HG03342 (cell line): Measurements from ENCODE around the gene CENATAC.
"Not testable (repeated sequence)": the region's sequence is repeated elsewhere in the genome, so short reads cannot be mapped to it uniquely, and the experiment has no call there.

Experiments
- ATAC-seq: cut with Tn5 transposase; IDR thresholded peaks from one replicate; pipeline ENCODE4 v1.9.1; 2021; ENCODE audit warnings: mild to moderate bottlenecking, moderate library complexity; ENCODE audit not compliant: unreplicated experiment

Gene CENATAC

DNA sequence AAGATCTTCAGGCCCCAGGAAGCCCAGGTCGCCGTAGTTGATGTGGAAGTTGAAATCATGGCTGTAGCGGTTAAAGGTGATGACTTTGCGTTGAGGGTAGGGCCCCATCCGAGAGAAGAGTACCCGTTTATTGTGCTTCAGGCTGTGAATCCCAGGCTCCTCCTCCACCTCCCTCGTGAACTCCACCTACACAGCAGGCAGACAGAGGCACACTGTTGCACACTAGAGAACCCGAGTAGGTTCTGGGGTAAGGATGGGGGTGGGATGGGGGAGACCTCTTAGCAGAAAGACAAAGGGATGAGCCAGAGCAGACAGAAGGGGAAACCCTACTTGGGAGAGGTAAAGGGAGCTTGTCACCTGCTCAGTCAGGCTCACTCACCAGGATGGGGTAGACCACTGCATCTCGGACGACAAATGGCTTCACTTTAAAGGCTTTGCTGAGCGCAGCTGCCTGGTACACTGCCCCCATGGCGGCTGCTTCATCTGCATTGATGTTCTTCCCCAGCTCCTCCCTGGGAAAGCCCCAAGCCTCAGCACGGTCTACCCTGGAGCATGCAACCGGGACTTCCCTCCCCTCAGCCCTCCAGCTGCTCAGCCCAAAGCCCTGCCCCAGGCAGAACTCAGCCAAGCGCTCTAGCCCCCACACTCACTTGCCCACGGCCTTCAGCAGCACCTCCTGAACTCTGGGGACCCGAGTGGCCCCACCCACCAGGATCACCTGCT, 53.7 kb downstream of the CENATAC start:
- ATAC-seq: peak; percentile 48

DNA sequence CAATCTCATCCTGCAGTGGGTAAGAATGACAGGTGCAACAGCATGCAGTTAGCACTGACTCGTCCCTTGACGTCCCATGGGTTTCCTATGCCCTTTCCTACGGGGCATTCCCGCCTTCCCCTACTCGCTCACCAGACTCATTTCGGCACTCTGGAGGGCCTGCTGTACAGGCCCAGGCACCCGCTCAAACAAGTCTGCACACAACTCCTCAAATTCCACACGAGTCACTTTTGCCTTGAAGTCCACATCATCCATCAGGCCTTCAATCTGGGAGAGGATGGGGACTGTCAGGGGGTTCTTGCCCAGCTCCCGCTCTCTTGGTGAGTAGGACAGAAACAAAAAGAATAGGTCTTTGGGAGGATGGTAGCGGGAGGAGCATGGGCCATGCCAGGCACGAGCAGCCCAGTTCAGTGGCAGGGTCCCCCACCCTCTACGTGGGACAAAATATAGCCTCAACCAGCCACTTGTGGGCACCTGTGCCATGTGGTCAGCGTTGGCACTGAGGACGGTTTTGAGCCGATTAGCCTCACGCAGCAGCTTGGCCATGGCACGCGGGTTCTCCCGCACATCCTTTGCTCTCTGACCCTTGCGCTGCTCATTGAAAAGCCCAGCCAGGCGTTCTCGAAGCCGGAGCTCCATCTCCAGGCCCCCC, 54.4 kb downstream of the CENATAC start:
- ATAC-seq: no peak

DNA sequence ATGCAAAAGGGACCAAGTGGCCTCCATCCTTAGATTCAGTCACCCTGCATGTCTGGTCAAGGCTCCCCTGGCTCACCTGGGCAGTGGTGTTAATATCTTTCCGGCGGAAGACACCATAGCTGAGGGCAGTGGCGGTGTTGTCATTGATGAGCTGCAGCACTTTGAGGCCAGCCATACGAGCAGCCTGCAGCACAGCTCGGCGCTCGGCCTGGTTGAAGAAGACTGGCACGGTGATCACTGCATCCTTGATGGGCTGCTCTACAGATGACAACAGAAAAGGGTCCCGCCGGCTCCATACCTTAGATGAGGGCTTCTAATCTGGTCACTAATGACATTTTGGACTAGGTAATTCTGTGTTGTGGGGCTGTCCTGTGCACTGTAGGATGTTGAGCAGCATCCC, 56.5 kb downstream of the CENATAC start:
- no peak for ATAC-seq

DNA sequence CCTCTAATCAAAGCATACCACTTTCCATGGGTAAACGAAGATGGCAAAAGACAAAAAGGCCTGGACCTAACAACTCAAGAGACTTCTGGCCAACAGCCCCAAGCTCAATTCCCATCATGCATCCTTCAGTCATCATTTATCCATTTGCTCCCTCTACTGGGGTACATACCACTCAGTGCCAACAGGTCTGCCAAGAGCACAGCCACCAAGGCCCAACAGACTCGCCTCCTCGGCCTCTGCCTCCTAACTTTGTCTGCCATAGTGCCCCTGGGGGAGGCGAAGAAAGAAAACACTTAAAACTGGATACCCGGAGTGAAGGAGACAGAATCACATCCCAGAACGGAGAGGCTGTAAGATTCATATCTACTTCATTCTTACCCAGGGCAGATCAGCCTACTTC, 58.0 kb downstream of the CENATAC start:
- no peak for ATAC-seq

DNA sequence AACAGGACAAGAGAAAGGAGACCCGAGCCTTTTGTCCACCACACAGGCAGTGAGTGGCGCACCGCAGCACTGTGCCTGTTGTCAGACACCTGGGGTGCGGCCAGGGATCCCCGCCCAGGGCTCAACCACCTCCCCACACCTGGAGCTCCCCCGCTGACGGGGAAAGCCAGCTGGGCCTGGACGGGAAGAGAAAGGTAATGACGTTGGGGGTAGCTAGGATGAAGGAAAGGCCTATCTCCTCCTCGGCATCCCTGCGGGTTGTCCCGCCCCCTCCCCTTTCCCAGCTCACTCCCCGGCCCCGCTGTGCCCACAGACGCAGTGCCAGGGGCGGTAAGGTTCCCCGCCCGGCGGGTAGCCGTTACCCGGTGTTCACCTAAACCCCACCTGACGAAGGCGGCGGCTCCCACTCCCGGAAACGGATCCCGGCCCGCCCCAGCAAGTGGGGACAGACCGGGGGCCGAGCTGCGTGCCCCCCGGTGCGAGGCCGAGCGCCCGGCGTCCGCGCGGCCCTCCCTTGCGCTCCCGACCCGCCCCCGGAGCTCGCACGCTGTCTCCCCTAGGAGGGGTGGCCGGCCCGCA, 58.6 kb downstream of the CENATAC start:
- peak; percentile 6 for ATAC-seq

DNA sequence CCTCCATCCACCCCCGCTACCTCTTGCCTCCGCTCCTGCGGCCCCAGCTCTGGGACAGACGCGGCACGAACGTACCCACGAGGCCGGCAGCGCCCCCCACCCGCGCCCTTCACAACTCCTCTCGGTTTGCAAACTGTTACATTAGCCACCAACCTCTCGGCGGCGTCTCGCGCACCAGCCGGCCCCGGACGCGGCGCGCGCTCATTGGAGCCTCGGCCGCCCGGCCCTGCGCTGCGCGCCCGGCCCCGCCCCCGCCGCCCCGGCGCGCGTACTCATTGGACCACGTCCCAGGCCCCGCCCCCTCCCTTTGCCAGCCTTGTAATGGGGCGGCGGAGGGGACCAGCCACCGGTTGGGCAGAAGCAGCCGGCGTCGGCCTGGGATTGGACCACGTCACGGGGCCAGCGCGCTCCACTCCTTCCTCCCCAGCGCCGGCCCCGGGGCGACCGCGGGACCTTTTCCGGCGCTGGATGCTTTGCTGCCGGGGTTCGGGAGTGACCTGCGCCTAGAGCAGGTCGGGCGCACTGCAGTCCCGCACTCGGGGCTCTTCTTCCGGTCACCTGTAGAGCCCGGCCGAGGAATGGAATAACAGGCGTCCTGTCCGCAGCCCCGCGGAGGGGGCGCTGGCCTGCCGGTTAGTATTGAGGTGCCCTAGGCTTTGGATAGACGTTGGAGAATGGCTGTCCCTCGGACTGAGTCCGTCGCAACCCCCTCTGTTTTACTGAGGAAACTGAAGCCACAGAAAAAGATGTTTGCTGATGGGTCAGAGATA, 59.2 kb downstream of the CENATAC start, which contains the start of gene HYOU1:
Gene HYOU1, minus strand, starts transcription at position 206 of the 770 bp plus-strand sequence. CDS start 1,045 bp downstream, outside the sequence.
- peak; percentile 90 for ATAC-seq

DNA sequence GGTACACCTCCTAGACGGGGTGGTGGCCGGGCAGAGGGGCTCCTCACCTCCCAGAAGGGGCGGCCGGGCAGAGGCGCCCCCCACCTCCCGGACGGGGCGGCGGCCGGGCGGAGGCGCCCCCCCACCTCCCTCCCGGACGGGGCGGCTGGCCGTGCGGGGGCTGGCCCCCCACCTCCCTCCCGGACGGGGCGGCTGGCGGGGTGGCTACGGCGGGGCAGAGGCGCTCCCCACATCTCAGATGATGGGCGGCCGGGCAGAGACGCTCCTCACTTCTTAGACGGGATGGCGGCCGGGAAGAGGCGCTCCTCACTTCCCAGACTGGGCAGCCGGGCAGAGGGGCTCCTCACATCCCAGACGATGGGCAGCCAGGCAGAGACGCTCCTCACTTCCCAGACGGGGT, 61.2 kb downstream of the CENATAC start:
- ATAC-seq: not testable (repeated sequence)

DNA sequence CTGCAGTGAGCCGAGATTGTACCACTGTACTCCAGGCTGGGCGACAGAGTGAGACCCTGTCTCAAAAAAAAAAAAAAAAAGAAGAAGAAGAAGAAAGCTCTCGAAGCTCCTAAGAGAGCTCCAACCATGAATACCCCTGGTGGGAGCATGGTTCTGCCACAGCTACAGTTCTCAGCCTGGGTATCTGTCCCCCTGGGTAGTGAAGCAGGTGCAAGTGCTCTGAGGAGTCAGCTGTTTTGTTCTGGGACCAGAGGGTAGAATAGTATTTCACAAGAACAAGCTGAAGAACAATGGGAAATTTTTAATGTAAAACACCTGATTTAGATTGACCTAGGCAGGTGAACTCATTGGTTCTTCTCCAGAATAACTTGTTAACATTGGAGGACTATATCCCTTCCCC, 63.3 kb downstream of the CENATAC start:
- ATAC-seq: no peak

DNA sequence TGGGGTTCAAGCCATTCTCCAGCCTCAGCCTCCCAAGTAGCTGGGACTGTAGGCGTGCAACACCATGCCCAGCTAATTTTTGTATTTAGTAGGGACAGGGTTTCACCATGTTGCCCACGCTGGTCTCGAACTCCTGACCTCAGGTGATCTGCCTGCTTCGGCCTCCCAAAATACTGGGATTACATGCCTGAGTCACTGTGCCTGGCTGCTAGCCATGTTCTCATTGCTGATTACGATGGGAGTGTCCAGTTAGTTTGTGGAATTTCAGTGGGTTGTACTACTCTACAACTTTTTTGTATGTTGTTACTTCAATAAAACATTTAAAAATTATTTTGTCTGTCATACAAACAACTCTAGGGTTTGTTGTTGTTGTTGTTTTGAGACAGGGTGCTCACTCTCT, 64.8 kb downstream of the CENATAC start:
- ATAC-seq: no peak

DNA sequence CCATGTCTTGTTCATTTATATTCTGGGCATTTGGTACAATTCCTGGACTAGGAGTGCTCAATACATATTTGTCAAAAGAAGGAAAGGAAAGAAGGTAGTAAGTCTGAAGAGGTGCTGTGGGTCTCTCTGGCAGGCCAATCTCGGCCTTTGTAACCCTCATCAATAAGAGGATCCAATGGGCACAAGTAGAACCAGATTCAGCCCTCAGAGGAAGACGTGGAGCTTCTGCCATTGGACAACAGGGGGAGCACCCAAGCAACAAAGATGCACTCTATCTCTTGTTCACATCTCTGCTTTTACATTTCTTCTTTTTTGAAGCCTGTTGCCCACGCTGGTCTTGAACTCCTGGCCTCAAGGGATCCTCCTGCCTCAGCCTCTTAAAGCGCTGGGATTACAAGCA, 67.4 kb downstream of the CENATAC start:
- no peak for ATAC-seq
